NCI-H1694 treated with DMSO at 0.1 percent for 48 hours (cell line): ENCODE results near the gene PKD2.
"Not testable (repeated sequence)": the region's sequence is repeated elsewhere in the genome, so short reads cannot be mapped to it uniquely, and the experiment has no call there.

Source experiments
- DNase-seq: peaks from one replicate; lab custom pipeline; 2025; lab: John Stamatoyannopoulos, UW

PKD2 gene

GRCh38 chr4:88115587-88115986, 108.2 kb downstream of the PKD2 start:
- no peak for DNase-seq

- DNase-seq = no peak
Observed at GRCh38 chr4:88119943-88120342, 112.5 kb downstream of the PKD2 start.

GRCh38 chr4:88122260-88122659, 114.8 kb downstream of the PKD2 start:
- not testable (repeated sequence) for DNase-seq
